SK-N-SH (cell line): ENCODE data around the gene C1QL4. TPM values are rescaled to one million over a fixed set of nuclear protein-coding genes. Genes with fewer than 3 reads are reported as not detected.
A peak's percentile ranks its signal among the peaks of the same experiment; 100 is the strongest.

Experiments
- CTCF ChIA-PET: fragments of 300-600, 350-600 bp; formaldehyde crosslinking; extraction: SDS; loops from one replicate; lab custom pipeline; 2021; lab: Yijun Ruan, JAX
- POLR2A ChIA-PET: fragments of 350-600 bp; sonication (Branson Sonifier 250); formaldehyde crosslinking; extraction: SDS; loops from one replicate; lab custom pipeline; 2020; ENCODE audit warnings: antibody characterized with exemption, inconsistent platforms; lab: Yijun Ruan, JAX
- DNase-seq: peaks from one replicate; pipeline ENCODE4 v3.0.0; 2012
- H2AFZ ChIP-seq: fragments of 200-600 bp; sonication (generic); 2 replicates; pipeline ENCODE4 v1.8.1; 2016; ENCODE audit warnings: antibody characterized with exemption, mild to moderate bottlenecking, low read depth
- H3F3A ChIP-seq: fragments of 200-600 bp; sonication (generic); replicated peaks from 2 replicates; pipeline ENCODE3; 2016; ENCODE audit warnings: antibody characterized with exemption, mild to moderate bottlenecking; ENCODE audit not compliant: insufficient read depth
- H3K27ac ChIP-seq, 2 experiments: fragments of 200-500 bp in 1 of 2; fragments of 200-600 bp in 1 of 2; sonication (Bioruptor generic) in 1 of 2; sonication (generic), shearing (Covaris generic) in 1 of 2; 2 replicates each; pipeline versions ENCODE4 v1.5.1 to v1.6.1; 2014 to 2016; ENCODE audit warnings: low read depth in 2 of 2, inconsistent platforms in 1 of 2, low read length in 1 of 2, mild to moderate bottlenecking in 1 of 2, mixed read lengths in 1 of 2
- H3K27me3 ChIP-seq: fragments of 200-600 bp; sonication (generic), shearing (Covaris generic); 2 replicates; pipeline ENCODE4 v1.6.1; 2016; ENCODE audit warnings: mixed run types; ENCODE audit not compliant: insufficient read depth
- H3K36me3 ChIP-seq, 2 experiments: fragments of 200-500 bp in 1 of 2; fragments of 200-600 bp in 1 of 2; sonication (Bioruptor generic) in 1 of 2; sonication (generic) in 1 of 2; replicated peaks in 1 of 2; 2 replicates each; pipeline versions ENCODE3 to v1.5.1; 2014 to 2016; ENCODE audit warnings: low read length in 1 of 2, mild to moderate bottlenecking in 1 of 2; ENCODE audit not compliant: insufficient read depth in 2 of 2, control insufficient read depth in 1 of 2
- H3K4me1 ChIP-seq, 2 experiments: fragments of 200-500 bp in 1 of 2; fragments of 200-600 bp in 1 of 2; sonication (Bioruptor generic) in 1 of 2; sonication (generic), shearing (Covaris generic) in 1 of 2; 2 replicates each; pipeline versions ENCODE4 v1.5.1 to v1.6.1; 2014 to 2016; ENCODE audit warnings: low read depth in 1 of 2, low read length in 1 of 2, mixed run types in 1 of 2; ENCODE audit not compliant: insufficient read depth in 2 of 2, control insufficient read depth in 1 of 2
- H3K4me2 ChIP-seq: fragments of 200-600 bp; sonication (generic), shearing (Covaris generic); 2 replicates; pipeline ENCODE4 v1.6.1; 2017; ENCODE audit warnings: mixed run types
- H3K4me3 ChIP-seq, 2 experiments: fragments of 200-500 bp in 1 of 2; fragments of 200-600 bp in 1 of 2; sonication (Bioruptor generic) in 1 of 2; sonication (generic), shearing (Covaris generic) in 1 of 2; 2 replicates each; pipeline versions ENCODE4 v1.5.1 to v1.8.1; 2014 to 2016; ENCODE audit warnings: low read depth in 2 of 2, inconsistent platforms in 1 of 2, low read length in 1 of 2, mild to moderate bottlenecking in 1 of 2, mixed read lengths in 1 of 2, moderate library complexity in 1 of 2
- H3K79me2 ChIP-seq: fragments of 200-600 bp; sonication (generic); 2 replicates; pipeline ENCODE4 v1.8.1; 2017; ENCODE audit warnings: mild to moderate bottlenecking; ENCODE audit not compliant: insufficient read depth
- H3K9ac ChIP-seq: fragments of 200-600 bp; sonication (generic); 2 replicates; pipeline ENCODE4 v1.6.1; 2017; ENCODE audit warnings: mixed run types
- H3K9me2 ChIP-seq: fragments of 200-600 bp; sonication (generic); 2 replicates; pipeline ENCODE4 v1.6.1; 2017; ENCODE audit warnings: mixed run types
- H3K9me3 ChIP-seq: fragments of 200-600 bp; sonication (generic); 2 replicates; pipeline ENCODE4 v1.6.1; 2017; ENCODE audit warnings: mixed run types, mild to moderate bottlenecking, moderate library complexity
- H4K20me1 ChIP-seq: fragments of 200-600 bp; sonication (generic); 2 replicates; pipeline ENCODE4 v1.6.1; 2017; ENCODE audit warnings: mild to moderate bottlenecking, mixed run types; ENCODE audit not compliant: insufficient read depth
- CHD2 ChIP-seq: fragments of 150-350 bp; IDR thresholded peaks from 2 replicates; pipeline ENCODE4 v1.6.1; 2018; ENCODE audit warnings: low read length; ENCODE audit not compliant: partially characterized antibody
- CTCF ChIP-seq: fragments of 200-600 bp; sonication (generic); IDR thresholded peaks from 2 replicates; pipeline ENCODE4 v1.6.1; 2017; ENCODE audit warnings: antibody characterized with exemption, mild to moderate bottlenecking, moderate library complexity
- EZH2phosphoT487 ChIP-seq: fragments of 200-600 bp; sonication (generic); IDR thresholded peaks from 2 replicates; pipeline ENCODE4 v1.6.1; 2017; ENCODE audit warnings: low read depth, mixed run types, mild to moderate bottlenecking, antibody characterized with exemption, moderate library complexity, borderline replicate concordance
- FOXJ3 ChIP-seq: sonication (generic); formaldehyde crosslinking; IDR thresholded peaks from 2 replicates; pipeline ENCODE4 v1.5.1; 2020; ENCODE audit warnings: mild to moderate bottlenecking, missing genetic modification reagents
- FOXM1 ChIP-seq: IDR thresholded peaks from 2 replicates; pipeline ENCODE4 v1.4.0; 2012; ENCODE audit warnings: low read depth, mild to moderate bottlenecking
- GATA2 ChIP-seq: sonication (generic); formaldehyde crosslinking; IDR thresholded peaks from 2 replicates; pipeline ENCODE4 v1.5.0; 2020; ENCODE audit warnings: mild to moderate bottlenecking, missing genetic modification reagents
- JUND ChIP-seq: IDR thresholded peaks from 2 replicates; pipeline ENCODE4 v1.4.0; 2012
- MEF2A ChIP-seq: IDR thresholded peaks from 2 replicates; pipeline ENCODE4 v1.4.0; 2012; ENCODE audit warnings: low read depth, borderline replicate concordance
- NFIC ChIP-seq: IDR thresholded peaks from 2 replicates; pipeline ENCODE4 v1.4.0; 2012; ENCODE audit warnings: borderline replicate concordance
- POLR2AphosphoS5 ChIP-seq: IDR thresholded peaks from 2 replicates; pipeline ENCODE4 v1.6.1; 2012; ENCODE audit warnings: low read depth, low read length
- RAD21 ChIP-seq: IDR thresholded peaks from 2 replicates; pipeline ENCODE4 v1.6.1; 2012; ENCODE audit warnings: mild to moderate bottlenecking, low read length
- RFX5 ChIP-seq: IDR thresholded peaks from 2 replicates; pipeline ENCODE4 v1.6.1; 2012; ENCODE audit warnings: mild to moderate bottlenecking, improper control_type of control experiment, low read length
- RXRA ChIP-seq: IDR thresholded peaks from 2 replicates; pipeline ENCODE4 v1.4.0; 2012; ENCODE audit warnings: low read depth, mild to moderate bottlenecking, borderline replicate concordance
- SMC3 ChIP-seq: IDR thresholded peaks from 2 replicates; pipeline ENCODE4 v1.6.1; 2012; ENCODE audit warnings: low read depth, low read length, improper control_type of control experiment
- TAF1 ChIP-seq: IDR thresholded peaks from 2 replicates; pipeline ENCODE4 v1.6.1; 2012; ENCODE audit warnings: low read depth, mild to moderate bottlenecking, low read length, moderate library complexity, borderline replicate concordance
- TEAD4 ChIP-seq: IDR thresholded peaks from 2 replicates; pipeline ENCODE4 v1.4.0; 2012; ENCODE audit warnings: mild to moderate bottlenecking, borderline replicate concordance; ENCODE audit not compliant: insufficient read depth
- ZBTB33 ChIP-seq: IDR thresholded peaks from 2 replicates; pipeline ENCODE4 v1.4.0; 2012; ENCODE audit warnings: low read depth, borderline replicate concordance
- WGBS: methylation state at CpG from one replicate; pipeline ENCODE4 v1.1.6; 2017; ENCODE audit warnings: low lambda C conversion rate; 5-methylcytosine and 5-hydroxymethylcytosine counted together
- polyA plus RNA-seq, 3 experiments: library from polyadenylated mRNA; depleted of rRNA; stranded (reverse); fragments of >200 nt; gene quantifications; 2 replicates each; pipeline ENCODE4 v1.2.3, GENCODE V29; 2012
- TF ChIP-seq, protein P1 (sequence below): IDR thresholded peaks from 2 replicates; pipeline ENCODE4 v1.6.1; 2012; ENCODE audit warnings: mild to moderate bottlenecking, low read depth, low read length, moderate library complexity

The C1QL4 gene
- polyA plus RNA-seq, 1 of the 3 experiments (the other 2 are of a cell fraction): 14.6 TPM

GRCh38 chr12:49331380-49332222 is 5.4 kb downstream of the C1QL4 start (continued):
- TF ChIP-seq ZBTB33: no peak
- TF ChIP-seq GATA2: no peak
- TF ChIP-seq RAD21: peak; percentile 80
- no peak for TF ChIP-seq FOXJ3 (CRISPR knock-in tag)
- TF ChIP-seq, all 33 proteins: peak for 6

DNA sequence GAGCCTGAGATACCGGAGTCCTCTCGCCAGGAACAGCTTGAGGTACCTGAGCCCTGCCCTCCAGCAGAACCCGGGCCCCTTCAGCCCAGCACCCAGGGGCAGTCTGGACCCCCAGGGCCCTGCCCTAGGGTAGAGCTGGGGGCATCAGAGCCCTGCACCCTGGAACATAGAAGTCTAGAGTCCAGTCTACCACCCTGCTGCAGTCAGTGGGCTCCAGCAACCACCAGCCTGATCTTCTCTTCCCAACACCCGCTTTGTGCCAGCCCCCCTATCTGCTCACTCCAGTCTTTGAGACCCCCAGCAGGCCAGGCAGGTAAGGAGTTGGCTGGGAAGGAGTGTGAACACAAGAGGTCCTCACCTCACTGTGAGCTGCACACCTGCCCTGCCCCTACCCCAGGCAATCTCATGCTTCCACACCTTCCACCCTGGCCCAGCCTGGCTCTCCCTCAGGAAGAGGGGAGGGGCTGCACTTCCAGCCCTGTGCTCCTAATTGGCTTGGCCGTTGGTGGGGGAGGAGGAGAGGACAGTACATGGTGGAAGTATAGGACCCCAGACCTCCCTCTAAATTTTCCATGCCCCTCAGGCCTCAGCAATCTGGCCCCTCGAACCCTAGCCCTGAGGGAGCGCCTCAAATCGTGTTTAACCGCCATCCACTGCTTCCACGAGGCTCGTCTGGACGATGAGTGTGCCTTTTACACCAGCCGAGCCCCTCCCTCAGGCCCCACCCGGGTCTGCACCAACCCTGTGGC is 6.2 kb downstream of the C1QL4 start:
- Histone ChIP-seq H3K27ac (no peak overlapping the region), H3K27me3 (no peaks in the 10 kb centered on the region), H3K79me2 (no peaks in the 10 kb centered on the region), H3K9me3 (no peaks in the 10 kb centered on the region), H3K4me3 (no peak overlapping the region), H4K20me1 (no peaks in the 10 kb centered on the region), H3K9me2 (no peaks in the 10 kb centered on the region), H2AFZ (no peak overlapping the region), H3K9ac (no peak overlapping the region), H3K36me3 (peaks cover 2 to 19% of the 10 kb centered on the region in 2 experiments), H3F3A (peaks cover 14% of the 10 kb centered on the region), H3K4me2 (no peak overlapping the region), H3K4me1 (no peaks in the 10 kb centered on the region)
- TF ChIP-seq CTCF (no peak), RFX5 (no peak), EZH2phosphoT487 (no peak), RXRA (no peak), POLR2AphosphoS5 (no peak), TAF1 (no peak), FOXM1 (no peak), SMC3 (no peak), MEF2A (no peak), ZBTB33 (no peak), TEAD4 (no peak), JUND (no peak), NFIC (no peak), CHD2 (no peak)
- TF ChIP-seq, protein P1, sequence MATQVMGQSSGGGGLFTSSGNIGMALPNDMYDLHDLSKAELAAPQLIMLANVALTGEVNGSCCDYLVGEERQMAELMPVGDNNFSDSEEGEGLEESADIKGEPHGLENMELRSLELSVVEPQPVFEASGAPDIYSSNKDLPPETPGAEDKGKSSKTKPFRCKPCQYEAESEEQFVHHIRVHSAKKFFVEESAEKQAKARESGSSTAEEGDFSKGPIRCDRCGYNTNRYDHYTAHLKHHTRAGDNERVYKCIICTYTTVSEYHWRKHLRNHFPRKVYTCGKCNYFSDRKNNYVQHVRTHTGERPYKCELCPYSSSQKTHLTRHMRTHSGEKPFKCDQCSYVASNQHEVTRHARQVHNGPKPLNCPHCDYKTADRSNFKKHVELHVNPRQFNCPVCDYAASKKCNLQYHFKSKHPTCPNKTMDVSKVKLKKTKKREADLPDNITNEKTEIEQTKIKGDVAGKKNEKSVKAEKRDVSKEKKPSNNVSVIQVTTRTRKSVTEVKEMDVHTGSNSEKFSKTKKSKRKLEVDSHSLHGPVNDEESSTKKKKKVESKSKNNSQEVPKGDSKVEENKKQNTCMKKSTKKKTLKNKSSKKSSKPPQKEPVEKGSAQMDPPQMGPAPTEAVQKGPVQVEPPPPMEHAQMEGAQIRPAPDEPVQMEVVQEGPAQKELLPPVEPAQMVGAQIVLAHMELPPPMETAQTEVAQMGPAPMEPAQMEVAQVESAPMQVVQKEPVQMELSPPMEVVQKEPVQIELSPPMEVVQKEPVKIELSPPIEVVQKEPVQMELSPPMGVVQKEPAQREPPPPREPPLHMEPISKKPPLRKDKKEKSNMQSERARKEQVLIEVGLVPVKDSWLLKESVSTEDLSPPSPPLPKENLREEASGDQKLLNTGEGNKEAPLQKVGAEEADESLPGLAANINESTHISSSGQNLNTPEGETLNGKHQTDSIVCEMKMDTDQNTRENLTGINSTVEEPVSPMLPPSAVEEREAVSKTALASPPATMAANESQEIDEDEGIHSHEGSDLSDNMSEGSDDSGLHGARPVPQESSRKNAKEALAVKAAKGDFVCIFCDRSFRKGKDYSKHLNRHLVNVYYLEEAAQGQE: no peak
- POLR2A ChIA-PET: interaction anchor here (1.3 to 1.7 kb wide), 2 partner anchors 8 to 37 kb away, joined by 6 to 9 read pairs; partner anchors contain the start of gene TROAP
- DNase-seq: no peak
- WGBS: 73% methylated on average over 12 of the region's 14 CpGs
- CTCF ChIA-PET: interaction anchor here (0.8 to 15.9 kb wide), 25 partner anchors 8 to 324 kb away, joined by 3 to 658 read pairs (median 4); partner anchors contain the start of genes DNAJC22, PRPH, TROAP and TUBA1B
